GM18873 (cell line): ENCODE measurements around the gene CNOT3.
"Not testable (repeated sequence)": the region's sequence is repeated elsewhere in the genome, so short reads cannot be mapped to it uniquely, and the experiment has no call there.

Experiments
- ATAC-seq: cut with Tn5 transposase; IDR thresholded peaks from one replicate; pipeline ENCODE4 v1.9.1; 2021; ENCODE audit warnings: mild to moderate bottlenecking, moderate library complexity, moderate number of reproducible peaks; ENCODE audit not compliant: unreplicated experiment, low FRiP score

The CNOT3 gene

DNA sequence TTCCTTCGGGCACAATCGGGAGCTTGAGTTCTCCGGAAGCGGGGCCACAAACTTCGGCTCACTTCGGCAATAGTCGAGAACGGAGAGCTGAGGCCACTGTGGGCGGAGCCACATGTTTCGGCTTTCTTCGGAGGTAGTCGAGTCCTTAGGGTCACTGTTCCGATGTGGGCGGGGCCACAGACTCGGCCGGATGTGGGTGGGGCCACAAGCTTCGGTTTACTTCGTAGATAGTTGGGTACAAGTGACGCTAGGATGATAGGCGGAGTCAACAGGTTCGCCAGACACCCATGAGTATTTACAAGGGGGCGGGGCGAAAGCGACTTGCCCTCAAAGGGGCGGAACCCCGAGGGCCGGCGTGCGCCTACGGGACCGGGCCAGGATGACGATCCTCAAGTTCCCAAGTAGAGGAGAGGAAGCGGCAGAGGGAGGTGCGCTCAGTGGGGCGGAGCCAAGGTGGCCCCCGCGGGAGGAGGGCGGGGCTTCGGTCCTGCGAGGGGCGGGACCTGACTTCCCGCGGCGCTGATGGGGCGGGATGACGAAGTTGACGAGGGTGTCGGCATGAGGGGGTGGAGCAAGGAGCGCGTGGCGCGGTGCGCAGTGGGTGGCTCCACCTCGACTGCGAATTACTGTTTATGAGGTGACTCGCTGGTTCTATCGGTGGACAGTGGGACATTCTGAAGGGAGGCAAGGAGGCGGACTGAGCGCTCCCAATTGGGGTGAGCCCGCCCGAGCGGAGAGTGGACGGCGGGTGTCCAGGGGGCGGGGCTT, 52.4 kb downstream of the CNOT3 start:
- ATAC-seq: peak; percentile 45

DNA sequence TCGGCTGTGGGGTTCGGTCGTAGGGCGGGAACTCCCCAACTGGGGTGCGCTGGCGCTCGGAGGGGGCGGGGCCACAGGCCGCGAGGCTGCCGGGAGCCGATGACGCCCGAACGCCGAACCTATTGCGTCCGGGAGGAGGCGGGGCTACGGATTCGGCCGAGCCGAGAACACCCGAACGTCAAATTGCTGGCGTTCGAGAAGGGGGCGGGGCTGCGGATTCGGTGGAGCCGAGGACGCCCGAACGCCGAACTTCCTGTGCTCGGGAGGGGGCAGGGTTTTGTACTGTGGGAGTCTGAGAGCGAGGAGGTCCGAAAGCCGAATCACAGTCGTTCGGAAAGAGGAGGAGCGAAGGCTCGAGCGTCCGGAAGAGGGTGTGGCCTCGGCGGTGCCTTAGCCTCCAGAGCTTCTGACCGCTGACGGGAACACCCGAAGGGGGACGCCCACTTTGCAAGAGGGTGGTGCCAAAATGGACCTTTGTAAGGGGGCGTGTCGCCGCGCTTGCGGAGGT, 53.0 kb downstream of the CNOT3 start:
- peak; percentile 43 for ATAC-seq

DNA sequence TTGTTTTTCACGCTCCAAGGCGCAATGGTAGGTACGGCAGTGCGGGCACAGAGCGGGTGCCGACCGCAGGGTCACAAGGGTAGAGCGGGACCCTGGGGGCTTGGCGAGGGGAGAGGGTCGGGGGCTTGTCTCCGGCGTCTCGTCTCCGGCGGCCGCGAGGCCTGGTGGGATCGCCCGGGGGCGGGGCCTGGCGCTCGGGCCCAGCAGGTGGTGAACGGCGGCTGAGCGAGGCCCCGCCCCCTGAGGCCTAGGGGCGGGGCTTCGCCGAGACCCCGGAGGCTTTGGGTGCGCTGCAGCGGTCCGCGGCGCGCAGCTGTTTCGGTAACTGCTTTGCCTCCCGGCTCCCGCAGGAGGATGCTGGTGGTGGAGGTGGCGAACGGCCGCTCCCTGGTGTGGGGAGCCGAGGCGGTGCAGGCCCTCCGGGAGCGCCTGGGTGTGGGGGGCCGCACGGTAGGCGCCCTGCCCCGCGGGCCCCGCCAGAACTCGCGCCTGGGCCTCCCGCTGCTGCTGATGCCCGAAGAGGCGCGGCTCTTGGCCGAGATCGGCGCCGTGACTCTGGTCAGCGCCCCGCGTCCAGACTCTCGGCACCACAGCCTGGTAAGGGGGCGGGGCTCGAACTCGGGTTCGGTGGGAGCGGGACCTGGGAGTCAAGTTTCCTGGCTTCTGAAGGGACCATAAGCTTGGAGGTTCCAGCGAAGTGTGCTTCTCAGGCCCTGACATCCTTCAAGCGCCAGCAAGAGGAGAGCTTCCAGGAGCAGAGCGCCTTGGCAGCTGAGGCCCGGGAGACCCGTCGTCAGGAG, 53.6 kb downstream of the CNOT3 start, which contains the start of gene TSEN34:
TSEN34 (plus strand) TSS at position 298 of the 800 bp plus-strand sequence; CDS start at position 355, 57 bp downstream.
- peak; percentile 13 for ATAC-seq

DNA sequence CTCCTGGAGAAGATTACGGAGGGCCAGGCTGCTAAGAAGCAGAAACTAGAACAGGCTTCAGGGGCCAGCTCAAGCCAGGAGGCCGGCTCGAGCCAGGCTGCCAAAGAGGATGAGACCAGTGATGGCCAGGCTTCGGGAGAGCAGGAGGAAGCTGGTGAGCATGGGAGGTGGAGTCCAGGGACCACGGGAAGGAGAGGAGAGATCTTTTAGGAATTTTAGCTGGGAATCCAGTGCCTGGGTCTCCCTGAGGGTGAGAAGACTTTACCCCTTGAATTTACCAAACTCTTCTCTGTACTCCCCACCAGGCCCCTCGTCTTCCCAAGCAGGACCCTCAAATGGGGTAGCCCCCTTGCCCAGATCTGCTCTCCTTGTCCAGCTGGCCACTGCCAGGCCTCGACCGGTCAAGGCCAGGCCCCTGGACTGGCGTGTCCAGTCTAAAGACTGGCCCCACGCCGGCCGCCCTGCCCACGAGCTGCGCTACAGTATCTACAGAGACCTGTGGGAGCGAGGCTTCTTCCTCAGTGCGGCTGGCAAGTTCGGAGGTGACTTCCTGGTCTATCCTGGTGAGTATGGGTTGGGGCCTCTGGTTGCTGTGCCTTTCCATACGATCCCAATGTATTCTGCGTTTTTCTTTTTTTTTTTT, 54.4 kb downstream of the CNOT3 start:
- no peak for ATAC-seq

DNA sequence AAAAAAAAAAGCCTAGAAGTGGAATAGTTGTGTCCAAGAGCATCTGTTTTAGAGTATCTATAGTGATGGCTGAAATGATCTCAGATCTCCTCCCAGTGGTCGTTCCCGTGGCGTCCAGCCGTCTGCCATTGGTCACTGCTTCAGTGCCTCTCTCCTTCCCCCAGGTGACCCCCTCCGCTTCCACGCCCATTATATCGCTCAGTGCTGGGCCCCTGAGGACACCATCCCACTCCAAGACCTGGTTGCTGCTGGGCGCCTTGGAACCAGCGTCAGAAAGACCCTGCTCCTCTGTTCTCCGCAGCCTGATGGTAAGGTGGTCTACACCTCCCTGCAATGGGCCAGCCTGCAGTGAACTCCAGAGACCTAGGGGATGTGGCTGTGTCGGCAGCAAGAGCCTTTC, 55.4 kb downstream of the CNOT3 start:
- ATAC-seq: no peak

DNA sequence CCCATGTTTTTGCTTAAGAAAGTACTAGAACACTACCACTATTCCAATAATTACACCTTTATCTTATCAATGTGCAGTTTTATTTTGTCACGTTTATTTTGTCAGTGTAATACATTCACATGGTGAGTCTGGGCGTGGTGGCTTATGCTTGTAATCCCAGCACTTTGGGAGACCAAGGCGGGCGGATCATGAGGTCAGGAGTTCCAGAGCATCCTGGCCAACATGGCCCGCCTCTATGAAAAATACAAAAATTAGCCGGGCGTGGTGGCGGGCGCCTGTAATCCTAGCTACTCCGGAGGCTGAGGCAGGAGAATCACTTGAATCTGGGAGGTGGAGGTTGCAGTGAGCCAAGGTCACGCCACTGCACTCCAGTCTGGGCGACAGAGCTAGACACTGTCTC, 56.9 kb downstream of the CNOT3 start:
- not testable (repeated sequence) for ATAC-seq

DNA sequence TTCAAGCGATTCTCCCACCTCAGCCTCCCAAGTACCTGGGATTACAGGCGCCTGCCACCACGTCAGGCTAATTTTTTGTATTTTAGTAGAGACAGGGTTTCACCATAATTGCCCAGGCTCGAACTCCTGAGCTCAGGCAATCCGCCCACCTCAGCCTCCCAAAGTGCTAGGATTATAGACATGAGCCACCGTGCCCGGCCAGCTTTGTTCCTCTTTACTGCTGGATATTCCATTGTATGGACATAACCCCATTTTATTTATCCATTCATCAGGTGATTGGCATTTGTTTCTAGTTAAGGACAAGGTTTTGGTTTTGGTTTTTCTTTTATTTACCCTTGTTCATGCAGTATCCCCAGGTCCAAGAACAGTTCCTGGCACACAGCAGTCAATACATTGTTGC, 59.0 kb downstream of the CNOT3 start:
- no peak for ATAC-seq

DNA sequence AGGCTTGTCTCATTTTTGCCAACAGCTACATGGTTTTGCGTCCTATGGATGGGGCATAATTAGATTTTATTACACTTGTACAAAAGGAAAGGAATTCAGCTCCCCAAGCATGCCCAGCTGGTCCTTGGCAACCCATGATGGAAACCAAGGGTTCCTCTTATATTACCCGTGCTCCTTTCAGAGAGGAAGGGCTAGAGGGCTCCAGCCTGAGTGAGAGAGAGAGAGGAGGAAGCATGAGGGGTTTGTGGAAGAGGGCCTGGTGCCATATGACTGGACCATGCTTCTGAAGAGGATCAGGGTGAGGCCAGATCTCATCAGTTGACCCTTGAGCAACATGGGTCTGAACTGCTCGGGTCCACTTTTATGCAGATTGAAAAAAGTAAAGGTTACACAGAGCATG, 59.6 kb downstream of the CNOT3 start:
- ATAC-seq: no peak

DNA sequence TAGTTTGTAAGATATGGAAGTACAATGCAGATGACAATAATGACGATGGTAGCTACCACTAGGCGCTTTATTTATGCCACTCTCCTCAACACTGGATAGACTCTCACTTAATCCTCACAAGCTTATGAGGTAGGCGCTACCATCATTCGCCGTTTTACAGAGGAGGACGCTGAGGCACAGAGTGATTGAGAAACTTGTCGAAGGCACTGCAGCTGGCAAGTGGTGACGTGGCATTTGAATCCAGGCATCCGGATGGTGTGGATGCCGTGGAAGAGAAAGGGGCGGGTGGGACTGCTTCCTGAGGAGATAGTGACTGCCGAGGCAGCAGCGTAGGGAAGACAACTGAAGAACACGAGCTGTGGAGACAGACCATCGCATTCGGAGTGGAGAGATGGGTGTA, 61.8 kb downstream of the CNOT3 start:
- no peak for ATAC-seq

DNA sequence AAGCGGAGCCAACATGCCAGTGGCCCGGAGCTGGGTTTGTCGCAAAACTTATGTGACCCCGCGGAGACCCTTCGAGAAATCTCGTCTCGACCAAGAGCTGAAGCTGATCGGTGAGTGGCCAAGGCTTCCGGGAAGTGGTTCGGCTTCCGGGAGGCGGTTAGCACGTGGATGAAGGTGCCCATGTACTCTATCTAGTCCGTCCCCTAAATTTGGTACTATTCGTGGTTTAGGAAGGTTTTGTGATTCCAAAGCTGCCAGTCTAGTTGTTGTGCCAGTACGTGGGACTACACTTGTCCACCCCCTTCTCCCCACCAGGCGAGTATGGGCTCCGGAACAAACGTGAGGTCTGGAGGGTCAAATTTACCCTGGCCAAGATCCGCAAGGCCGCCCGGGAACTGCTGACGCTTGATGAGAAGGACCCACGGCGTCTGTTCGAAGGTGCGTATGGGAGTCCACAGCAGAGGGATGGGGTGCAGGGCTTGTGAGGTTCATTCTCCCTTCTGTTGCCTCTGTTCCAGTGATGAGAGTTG, 63.7 kb downstream of the CNOT3 start:
- ATAC-seq: no peak

DNA sequence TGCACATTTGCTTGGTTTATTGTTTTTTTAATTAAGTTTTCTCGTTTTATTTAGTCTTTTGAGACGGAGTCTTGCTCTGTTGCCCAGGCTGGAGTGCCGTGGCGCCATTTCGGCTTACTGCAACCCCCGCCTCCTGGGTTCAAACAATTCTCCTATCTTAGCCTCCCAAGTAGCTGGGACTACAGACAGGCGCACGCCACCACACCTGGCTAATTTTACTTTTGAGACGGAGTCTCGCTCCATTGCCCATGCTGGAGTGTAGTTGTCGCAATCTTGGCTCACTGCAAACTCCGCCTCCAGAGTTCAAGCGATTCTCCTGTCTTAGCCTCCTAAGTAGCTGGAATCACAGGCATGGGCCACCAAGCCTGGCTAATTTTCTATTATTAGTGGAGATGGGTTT, 64.4 kb downstream of the CNOT3 start:
- ATAC-seq: no peak

DNA sequence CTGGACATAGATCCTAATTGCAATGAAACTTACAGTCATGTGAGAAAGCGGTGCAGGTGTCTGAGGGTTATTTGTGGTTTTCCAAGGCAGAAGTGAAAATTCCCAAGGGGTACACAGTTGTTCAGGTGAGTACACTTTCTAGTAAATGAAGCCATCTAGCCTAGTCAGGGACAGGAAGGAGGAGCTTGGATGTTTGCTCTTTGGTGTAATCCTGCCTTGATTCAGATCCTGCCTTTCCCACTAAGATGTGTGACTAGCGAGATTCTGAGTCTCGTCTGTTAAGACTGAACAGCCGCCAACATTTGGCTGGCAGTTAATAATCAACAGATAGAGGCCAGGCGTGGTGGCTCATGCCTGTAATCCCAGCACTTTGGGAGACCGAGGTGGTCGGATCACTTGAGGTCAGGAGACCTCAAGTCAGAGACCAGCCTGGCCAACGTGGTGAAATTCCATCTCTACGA, 65.6 kb downstream of the CNOT3 start:
- no peak for ATAC-seq

DNA sequence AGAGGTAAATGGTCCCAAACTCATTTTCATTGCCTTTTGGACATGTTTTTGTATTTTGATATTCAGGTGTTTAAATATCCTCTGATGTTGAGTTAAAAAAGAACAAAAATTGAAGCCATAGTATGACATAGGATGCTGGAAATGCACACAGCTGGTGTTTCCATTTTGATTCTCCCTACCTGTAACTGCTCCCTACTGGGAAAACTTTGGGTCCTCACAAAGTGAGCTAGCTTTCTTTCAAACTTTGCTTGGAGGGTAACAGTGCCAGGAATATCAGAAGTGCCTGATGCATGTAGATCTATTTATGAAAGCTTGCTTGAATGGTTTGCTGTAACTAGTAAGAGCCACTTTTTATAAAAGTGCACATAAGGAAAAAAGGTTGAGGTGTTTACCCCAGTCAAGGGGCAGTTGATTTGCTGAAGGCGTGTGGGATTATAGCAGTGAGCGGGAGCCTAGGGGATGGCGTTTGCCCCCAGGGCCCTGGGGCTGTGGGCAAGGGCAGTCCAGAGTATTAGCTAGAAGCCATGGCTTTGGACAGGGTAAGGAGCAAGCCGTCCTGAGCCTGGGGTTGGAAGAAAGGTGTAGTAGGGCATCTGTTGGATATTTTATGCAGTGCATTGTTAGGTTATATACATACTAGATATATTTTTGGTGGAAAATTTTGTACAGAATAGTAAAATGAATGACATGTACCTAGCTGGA, 67.4 kb downstream of the CNOT3 start:
- no peak for ATAC-seq
